Measurements from ENCODE around the gene NLRP2B. TPM values are rescaled to one million over a fixed set of nuclear protein-coding genes. Genes with fewer than 3 reads are reported as not detected.
"Not testable (repeated sequence)": the region's sequence is repeated elsewhere in the genome, so short reads cannot be mapped to it uniquely, and the experiment has no call there.

Gene NLRP2B
- polyA plus RNA-seq, 1 donor from 2014 or later: not detected

DNA sequence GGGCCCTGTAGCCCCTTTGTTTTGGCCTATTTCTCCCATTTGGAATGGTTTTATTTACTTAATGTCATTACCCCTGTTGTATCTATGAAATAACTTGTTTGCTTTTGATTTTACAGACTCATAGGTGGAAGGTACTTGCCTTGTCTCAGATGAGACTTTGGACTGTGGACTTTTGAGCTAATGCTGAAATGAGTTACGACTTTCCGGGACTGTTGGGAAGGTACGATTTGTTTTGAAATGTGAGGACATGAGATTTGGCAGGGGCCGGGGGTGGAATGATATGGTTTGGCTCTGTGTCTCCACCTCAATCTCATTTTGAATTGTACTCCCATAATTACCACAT lies 39.4 kb downstream of the NLRP2B start:
- Mint-ChIP-seq H3K36me3 (no peaks in the 10 kb centered on the region), H3K27me3 (no peaks in the 10 kb centered on the region), H3K4me1 (no peaks in the 10 kb centered on the region), H3K9me3 (peaks cover 0 to 6% (median 2%) of the 10 kb centered on the region in 3 donors), H3K27ac (no peak overlapping the region), H3K4me3 (no peak overlapping the region)

DNA sequence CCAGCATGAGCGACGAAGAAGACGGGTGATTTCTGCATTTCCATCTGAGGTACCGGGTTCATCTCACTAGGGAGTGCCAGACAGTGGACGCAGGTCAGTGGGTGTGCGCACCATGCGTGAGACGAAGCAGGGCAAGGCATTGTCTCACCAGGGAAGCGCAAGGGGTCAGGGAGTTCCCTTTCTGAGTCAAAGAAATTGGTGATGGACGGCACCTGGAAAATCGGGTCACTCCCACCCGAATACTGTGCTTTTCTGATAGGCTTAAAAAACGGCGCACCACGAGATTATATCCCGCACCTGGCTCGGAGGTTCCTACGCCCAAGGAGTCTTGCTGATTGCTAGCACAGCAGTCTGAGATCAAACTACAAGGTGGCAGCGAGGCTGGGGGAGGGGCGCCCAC lies 50.6 kb downstream of the NLRP2B start:
- H3K27ac Mint-ChIP-seq, H3K4me3 Mint-ChIP-seq, H3K36me3 Mint-ChIP-seq, H3K27me3 Mint-ChIP-seq, H3K4me1 Mint-ChIP-seq: not testable (repeated sequence)
- H3K9me3 Mint-ChIP-seq: peaks cover 0 to 15% (median 11%) of the 10 kb centered on the region in 3 donors

Other genes with a start within 250 kb of the NLRP2B start
- gene ZXDB, start 88.2 kb downstream of the NLRP2B start, polyA plus RNA-seq: 7.9 TPM
- 5.8 TPM for gene ZXDA, start 230.2 kb upstream of the NLRP2B start, polyA plus RNA-seq

All from IgD-negative memory B cell (primary cell).